LNCAP (cell line): ENCODE results near the gene COPE.

Experiments
- CTCF ChIP-seq: fragments of 450-650 bp; IDR thresholded peaks from 2 replicates; pipeline ENCODE4 v1.5.1; 2017; ENCODE audit warnings: mild to moderate bottlenecking

COPE gene

DNA sequence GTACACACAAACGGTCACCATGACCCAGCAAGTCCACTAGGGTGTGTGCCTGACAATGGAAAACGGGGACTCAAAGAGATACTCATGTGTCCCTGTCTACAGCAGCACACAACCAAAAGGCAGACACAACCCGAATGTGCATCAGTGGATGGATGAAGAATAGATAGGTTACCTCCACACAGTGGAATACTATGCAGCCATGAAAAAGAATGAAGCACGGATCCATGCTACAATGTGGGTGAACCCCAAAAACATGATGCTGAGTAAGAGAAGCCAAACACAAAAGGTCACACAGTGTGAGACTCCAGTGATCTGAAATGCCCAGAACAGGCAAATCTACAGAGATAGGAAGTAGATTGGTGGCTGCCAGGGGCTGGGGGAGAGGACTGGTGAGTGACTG is 32.2 kb downstream of the COPE start:
- no peak for TF ChIP-seq CTCF

- TF ChIP-seq CTCF = no peak
Observed at GRCh38 chr19:18883526-18884304, 35.5 kb downstream of the COPE start.

- no peak for TF ChIP-seq CTCF
Observed at GRCh38 chr19:18881491-18881890, 37.7 kb downstream of the COPE start.

DNA sequence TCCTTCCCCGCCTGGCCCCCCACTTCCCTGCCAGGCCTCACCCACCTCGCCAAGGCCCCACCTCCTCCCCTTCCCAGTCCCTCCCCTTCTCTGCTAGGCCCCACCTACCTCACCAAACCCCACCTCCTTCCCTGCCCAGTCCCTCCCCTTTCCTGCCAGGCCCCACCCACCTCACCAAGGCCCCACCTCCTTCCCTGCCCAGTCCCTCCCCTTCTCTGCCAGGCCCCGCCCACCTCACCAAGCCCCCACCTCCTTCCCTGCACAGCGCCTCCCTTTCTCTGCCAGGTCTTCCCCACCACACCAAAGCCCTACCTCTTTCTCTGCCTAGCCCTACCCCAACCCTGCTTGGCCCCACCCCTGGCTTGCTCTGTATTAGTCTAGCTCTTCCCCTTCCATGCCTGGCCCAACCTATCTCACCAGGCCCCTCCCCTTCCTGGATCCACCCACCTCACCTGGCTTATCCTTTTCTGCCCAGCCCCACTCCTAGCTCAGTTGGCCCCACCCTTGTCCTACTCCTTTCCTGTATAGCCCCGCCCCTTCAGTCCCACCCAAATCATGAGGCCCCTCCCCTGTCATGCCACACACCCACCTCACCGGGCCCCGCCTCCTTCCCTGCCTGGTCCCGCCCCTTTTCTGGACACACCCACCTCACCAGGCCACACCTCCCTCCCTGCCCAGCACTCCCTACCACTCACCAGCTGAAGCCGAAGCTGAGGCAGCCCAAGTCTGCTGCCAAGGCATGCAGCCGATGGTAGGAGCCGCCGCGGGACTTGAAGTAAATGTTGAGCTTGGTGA is 39.4 kb downstream of the COPE start:
- TF ChIP-seq CTCF = no peak

- no peak for TF ChIP-seq CTCF
Observed at GRCh38 chr19:18878858-18879578, 40.2 kb downstream of the COPE start.

- no peak for TF ChIP-seq CTCF
Observed at GRCh38 chr19:18878058-18878797, 41.0 kb downstream of the COPE start.

DNA sequence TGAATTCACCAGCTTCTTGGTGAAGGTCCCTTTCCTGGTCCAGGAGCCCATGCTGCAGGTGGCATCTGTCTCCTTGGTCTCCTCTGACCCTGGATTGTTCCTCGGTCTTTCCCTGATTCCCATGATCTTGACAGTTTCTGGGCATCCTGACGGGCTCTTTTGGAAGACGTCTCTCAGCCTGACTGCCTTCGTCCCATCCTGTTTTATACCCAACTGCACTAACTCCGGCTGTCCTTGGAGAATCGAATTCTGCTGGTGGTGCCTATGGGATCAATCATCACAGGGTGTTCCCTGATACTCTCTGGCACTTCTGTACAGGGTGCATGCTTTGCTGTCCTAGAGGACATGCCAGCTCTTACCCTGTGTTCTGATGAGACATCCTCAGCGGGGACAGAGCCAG is 42.3 kb downstream of the COPE start:
- no peak for TF ChIP-seq CTCF
